ENCODE results near the gene KLF13. TPM values are rescaled to one million over a fixed set of nuclear protein-coding genes. Genes with fewer than 3 reads are reported as not detected.

Gene KLF13
- total and polyA plus RNA-seq, 10 of the 15 experiments (the other 5 are each of a cell fraction or from before 2014, with no cell fraction given): 20.3 to 109 (median 51.4) TPM

DNA sequence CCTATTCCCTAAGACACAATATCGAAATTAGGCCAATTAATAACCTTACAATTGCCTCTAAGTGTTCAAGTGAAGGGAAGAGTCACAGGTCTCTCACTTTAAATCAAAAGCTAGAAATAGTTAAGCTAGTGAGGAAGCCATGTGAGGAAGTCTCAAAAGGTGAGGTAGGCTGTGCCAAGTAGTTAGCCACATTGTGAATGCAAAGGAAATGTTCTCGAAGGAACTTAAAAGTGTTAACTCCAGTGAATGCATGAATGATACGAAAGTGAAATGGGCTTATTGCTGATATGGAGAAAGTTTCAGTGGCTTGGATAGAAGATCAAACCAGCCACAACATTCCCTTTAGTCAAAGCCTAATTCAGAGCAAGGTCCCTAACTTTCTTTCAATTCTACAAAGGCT, 59.1 kb downstream of the KLF13 start:
- RAD21 ChIA-PET (ENCODE audit: unreplicated experiment): interaction anchor here (1.4 kb wide), 1 partner anchor 49 kb away, joined by 5 read pairs; no protein-coding TSS in a partner anchor
- SMC1A ChIA-PET (ENCODE audit: uncharacterized antibody, unreplicated experiment): interaction anchor here (0.7 to 1.6 kb wide), 5 partner anchors 20 to 171 kb away, joined by 3 to 4 read pairs (median 3); no protein-coding TSS in a partner anchor
- no peak for FAIRE-seq
- intact Hi-C loops (cut with micrococcal nuclease; ENCODE audit: unreplicated experiment) (no loop called here), in situ Hi-C loops (cut with MboI) (no loop called here)
- H2AFZ ChIP-seq (ENCODE audit: control insufficient read depth, low read depth, low read length): no peak overlapping the region
- POLR2A ChIA-PET: interaction anchor here (1.1 kb wide), 1 partner anchor 19 kb away, joined by 3 read pairs; no protein-coding TSS in a partner anchor
- H3K4me3 ChIP-seq: no peak overlapping the region
- H4K20me1 ChIP-seq (ENCODE audit: control insufficient read depth, insufficient read depth): no peaks in the 10 kb centered on the region
- CTCF ChIA-PET: interaction anchor here (0.6 to 1.7 kb wide), 2 partner anchors 102 to 106 kb away, joined by 3 to 8 read pairs; no protein-coding TSS in a partner anchor
- no peaks in the 10 kb centered on the region for H3K27me3 ChIP-seq (replicated peaks in 1 of 2; ENCODE audit: control insufficient read depth in 2 of 2, insufficient read depth in 2 of 2, low read length in 1 of 2)
- no peaks in the 10 kb centered on the region for H3K79me2 ChIP-seq (ENCODE audit: control insufficient read depth, insufficient read depth, low read length)
- H3K9me3 ChIP-seq (replicated peaks; ENCODE audit: control insufficient read depth, insufficient read depth, low read length): no peaks in the 10 kb centered on the region
- no peaks in the 10 kb centered on the region; a peak in 2 of 4 replicates for H3K36me3 ChIP-seq (ENCODE audit: control insufficient read depth in 2 of 2, insufficient read depth in 2 of 2, low read length in 1 of 2)
- H3K27ac ChIP-seq (ENCODE audit: control insufficient read depth, insufficient read depth): no peak overlapping the region
- peaks cover 2% of the 10 kb centered on the region; the same call in 1 of the 2 replicates for H3K4me1 ChIP-seq (ENCODE audit: control insufficient read depth, insufficient read depth, low read length)
- no peak for ATAC-seq
- no peak overlapping the region for H3K4me2 ChIP-seq (ENCODE audit: control insufficient read depth, insufficient read depth)
- H3K9ac ChIP-seq (ENCODE audit: control insufficient read depth, insufficient read depth, low read length): no peak overlapping the region
- no peak for TF ChIP-seq FOXK2 (IDR thresholded peaks at IDR 0.05)
- DNase-seq (ENCODE audit: low read depth, low spot score): no peak
- BruUV-seq (replicated peaks): no TSS peak
- 57% methylated on average over 3 of the region's 3 CpGs for WGBS (ENCODE audit: insufficient coverage, insufficient replicate concordance, low lambda C conversion rate, missing lambda C conversion rate)

DNA sequence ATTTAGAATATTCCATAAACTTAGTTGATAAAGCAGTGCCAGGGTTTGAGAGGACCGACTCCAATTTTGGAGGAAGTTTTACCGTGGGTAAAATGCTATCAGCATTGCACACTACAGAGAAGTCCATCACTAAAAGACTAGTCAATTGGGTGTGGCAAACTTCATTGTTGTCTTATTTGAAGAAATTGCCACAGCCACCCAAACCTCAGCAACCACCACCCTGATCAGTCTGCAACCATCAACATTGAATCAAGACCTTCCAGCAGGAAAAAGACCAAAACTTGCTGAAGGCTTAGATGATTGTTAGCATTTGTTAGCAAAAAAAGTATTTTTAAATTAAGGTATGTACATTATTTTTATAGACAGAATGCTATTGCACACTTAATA, 60.5 kb downstream of the KLF13 start:
- in situ Hi-C loops (cut with MboI): no loop called here
- no peak overlapping the region for H3K4me3 ChIP-seq
- H3K4me1 ChIP-seq (ENCODE audit: control insufficient read depth, insufficient read depth, low read length): peaks cover 2% of the 10 kb centered on the region; the same call in 1 of the 2 replicates
- no peaks in the 10 kb centered on the region for H3K79me2 ChIP-seq (ENCODE audit: control insufficient read depth, insufficient read depth, low read length)
- H3K36me3 ChIP-seq (ENCODE audit: control insufficient read depth in 2 of 2, insufficient read depth in 2 of 2, low read length in 1 of 2): no peaks in the 10 kb centered on the region; a peak in 1 of 4 replicates
- H3K4me2 ChIP-seq (ENCODE audit: control insufficient read depth, insufficient read depth): no peak overlapping the region
- ChIA-PET SMC1A (ENCODE audit: uncharacterized antibody, unreplicated experiment) (interaction anchor here (1.4 kb wide), 1 partner anchor 21 kb away, joined by 4 read pairs; no protein-coding TSS in a partner anchor), CTCF (no interaction called here), RAD21 (ENCODE audit: unreplicated experiment) (interaction anchor here (1.4 kb wide), 1 partner anchor 48 kb away, joined by 5 read pairs; no protein-coding TSS in a partner anchor), POLR2A (no interaction called here)
- H4K20me1 ChIP-seq (ENCODE audit: control insufficient read depth, insufficient read depth): no peaks in the 10 kb centered on the region
- ATAC-seq (no peak), DNase-seq (ENCODE audit: low read depth, low spot score) (no peak), FAIRE-seq (no peak)
- H3K9ac ChIP-seq (ENCODE audit: control insufficient read depth, insufficient read depth, low read length): no peak overlapping the region
- no peaks in the 10 kb centered on the region for H3K27me3 ChIP-seq (replicated peaks in 1 of 2; ENCODE audit: control insufficient read depth in 2 of 2, insufficient read depth in 2 of 2, low read length in 1 of 2)
- 66% methylated on average over 2 of the region's 2 CpGs for WGBS (ENCODE audit: insufficient coverage, insufficient replicate concordance, low lambda C conversion rate, missing lambda C conversion rate)
- no peak overlapping the region for H2AFZ ChIP-seq (ENCODE audit: control insufficient read depth, low read depth, low read length)
- H3K27ac ChIP-seq (ENCODE audit: control insufficient read depth, insufficient read depth): no peak overlapping the region
- TF ChIP-seq RB1 (IDR thresholded peaks at IDR 0.05; ENCODE audit: borderline replicate concordance) (no peak), RFX5 (IDR thresholded peaks at IDR 0.05; ENCODE audit: low read depth, low read length) (no peak), RELA (IDR thresholded peaks at IDR 0.05; ENCODE audit: borderline replicate concordance, partially characterized antibody) (no peak), SMAD1 (IDR thresholded peaks at IDR 0.05; ENCODE audit: low read depth, partially characterized antibody) (no peak), POU2F2 (IDR thresholded peaks at IDR 0.05; ENCODE audit: borderline replicate concordance, low read depth, low read length) (no peak), MTA3 (IDR thresholded peaks at IDR 0.05; ENCODE audit: borderline replicate concordance, low read length) (no peak), HDAC2 (IDR thresholded peaks at IDR 0.05) (no peak), MXI1 (IDR thresholded peaks at IDR 0.05; ENCODE audit: low read depth, low read length) (no peak), CEBPB (IDR thresholded peaks at IDR 0.05; ENCODE audit: borderline replicate concordance in 1 of 2, low read depth in 2 of 2, low read length in 2 of 2) (no peak), YY1 (IDR thresholded peaks at IDR 0.05; ENCODE audit: low read depth, low read length) (no peak)
- TF ChIP-seq, protein P1, sequence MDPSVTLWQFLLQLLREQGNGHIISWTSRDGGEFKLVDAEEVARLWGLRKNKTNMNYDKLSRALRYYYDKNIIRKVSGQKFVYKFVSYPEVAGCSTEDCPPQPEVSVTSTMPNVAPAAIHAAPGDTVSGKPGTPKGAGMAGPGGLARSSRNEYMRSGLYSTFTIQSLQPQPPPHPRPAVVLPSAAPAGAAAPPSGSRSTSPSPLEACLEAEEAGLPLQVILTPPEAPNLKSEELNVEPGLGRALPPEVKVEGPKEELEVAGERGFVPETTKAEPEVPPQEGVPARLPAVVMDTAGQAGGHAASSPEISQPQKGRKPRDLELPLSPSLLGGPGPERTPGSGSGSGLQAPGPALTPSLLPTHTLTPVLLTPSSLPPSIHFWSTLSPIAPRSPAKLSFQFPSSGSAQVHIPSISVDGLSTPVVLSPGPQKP (IDR thresholded peaks at IDR 0.05; ENCODE audit: low read depth, low read length): no peak
- intact Hi-C loops (cut with micrococcal nuclease; ENCODE audit: unreplicated experiment): no loop called here
- no peaks in the 10 kb centered on the region for H3K9me3 ChIP-seq (replicated peaks; ENCODE audit: control insufficient read depth, insufficient read depth, low read length)
- BruUV-seq (replicated peaks): no TSS peak
